CD4-positive, alpha-beta T cell treated with Interleukin-17A for 1 hour (primary cell): ENCODE measurements around the gene PGRMC1.
A peak's percentile ranks its signal among the peaks of the same experiment; 100 is the strongest.
"Not testable (repeated sequence)": the region's sequence is repeated elsewhere in the genome, so short reads cannot be mapped to it uniquely, and the experiment has no call there.

ENCODE experiments used
- DNase-seq: peaks from one replicate; pipeline ENCODE4 v3.0.0-alpha.2; 2020

The PGRMC1 gene

GRCh38 chrX:119236623-119237561, 807 bp downstream of the PGRMC1 start:
- DNase-seq: peak; percentile 12

- DNase-seq: no peak
These were observed 1.5 kb downstream of the PGRMC1 start for GRCh38 chrX:119237562-119237942.

DNA sequence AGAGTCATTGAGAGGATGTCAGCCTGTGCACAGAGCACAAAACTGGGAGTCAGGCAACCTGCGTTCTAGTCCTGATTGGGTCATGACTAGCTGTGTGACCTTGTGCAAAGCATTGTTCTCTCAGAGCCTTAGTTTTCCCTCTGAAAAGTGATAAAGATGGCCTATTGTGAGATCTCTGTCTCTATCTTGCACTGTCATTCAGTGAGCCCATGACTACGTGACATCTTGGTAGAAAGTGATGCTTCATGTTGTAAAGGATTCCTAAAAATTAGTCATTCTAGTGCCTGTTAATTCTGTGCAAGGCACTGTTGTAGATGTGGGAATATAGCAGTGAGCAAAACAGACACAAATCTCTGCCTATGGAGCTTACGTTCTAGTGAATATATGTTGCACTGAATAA, 2.5 kb downstream of the PGRMC1 start:
- no peak for DNase-seq

GRCh38 chrX:119240356-119240755, 4.3 kb downstream of the PGRMC1 start:
- DNase-seq: no peak

DNA sequence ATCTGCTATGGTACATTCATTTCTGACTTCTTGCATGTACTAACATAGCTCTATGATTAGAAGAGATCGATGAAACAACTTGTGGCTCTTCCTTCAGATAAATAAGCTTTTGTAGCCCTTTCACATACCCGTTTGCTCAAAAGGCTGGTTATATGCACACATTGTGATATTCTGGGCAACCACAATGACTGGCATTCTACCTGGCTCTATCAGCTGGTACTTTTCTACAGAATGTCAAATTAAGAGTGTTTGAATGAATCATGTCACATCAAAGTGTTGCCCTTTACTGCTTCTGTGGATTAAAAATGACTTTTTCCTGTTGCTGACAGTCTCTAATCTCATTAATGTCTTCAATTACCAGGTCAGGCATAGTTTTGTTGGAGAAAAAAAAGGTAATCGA, 11.6 kb downstream of the PGRMC1 start:
- DNase-seq: no peak

DNA sequence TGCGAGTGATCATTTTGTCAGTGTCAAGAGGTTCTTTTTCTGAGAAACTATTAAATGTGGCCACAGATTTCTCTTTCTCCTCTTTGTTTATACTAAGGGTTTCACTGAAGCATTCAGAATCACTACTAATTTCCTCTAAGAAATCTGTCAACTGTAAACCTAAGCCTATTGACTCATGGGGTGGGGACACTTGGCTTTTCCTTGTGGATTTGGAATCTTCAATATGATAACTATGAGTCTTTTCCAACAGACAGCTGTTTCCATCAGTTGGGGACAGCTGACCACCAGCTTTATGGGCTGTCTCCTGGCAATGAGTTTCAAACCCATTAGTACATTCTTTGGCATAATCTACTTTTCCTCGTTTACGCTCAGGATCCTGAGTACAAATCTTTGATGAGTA, 13.8 kb downstream of the PGRMC1 start:
- no peak for DNase-seq

DNA sequence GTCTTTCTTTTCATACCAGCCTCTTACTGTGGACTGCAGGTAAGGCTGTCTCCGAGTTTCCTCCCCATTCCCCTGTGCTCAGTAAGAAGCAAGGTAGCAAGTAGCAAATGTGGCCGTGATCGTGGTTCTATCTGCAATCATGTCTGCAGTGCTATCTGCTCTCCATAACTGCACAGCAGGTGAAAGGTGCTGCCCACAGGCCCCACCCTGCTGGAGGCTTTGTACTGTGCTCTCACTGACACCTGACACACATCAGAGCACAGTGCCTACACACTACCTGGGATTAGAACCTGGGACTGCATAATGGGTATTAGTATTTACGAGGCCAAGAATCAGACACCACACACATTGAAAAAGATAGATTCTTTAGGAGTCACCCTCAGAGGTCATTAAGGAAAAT, 15.3 kb downstream of the PGRMC1 start:
- no peak for DNase-seq

GRCh38 chrX:119252716-119253115, 16.6 kb downstream of the PGRMC1 start:
- no peak for DNase-seq

DNA sequence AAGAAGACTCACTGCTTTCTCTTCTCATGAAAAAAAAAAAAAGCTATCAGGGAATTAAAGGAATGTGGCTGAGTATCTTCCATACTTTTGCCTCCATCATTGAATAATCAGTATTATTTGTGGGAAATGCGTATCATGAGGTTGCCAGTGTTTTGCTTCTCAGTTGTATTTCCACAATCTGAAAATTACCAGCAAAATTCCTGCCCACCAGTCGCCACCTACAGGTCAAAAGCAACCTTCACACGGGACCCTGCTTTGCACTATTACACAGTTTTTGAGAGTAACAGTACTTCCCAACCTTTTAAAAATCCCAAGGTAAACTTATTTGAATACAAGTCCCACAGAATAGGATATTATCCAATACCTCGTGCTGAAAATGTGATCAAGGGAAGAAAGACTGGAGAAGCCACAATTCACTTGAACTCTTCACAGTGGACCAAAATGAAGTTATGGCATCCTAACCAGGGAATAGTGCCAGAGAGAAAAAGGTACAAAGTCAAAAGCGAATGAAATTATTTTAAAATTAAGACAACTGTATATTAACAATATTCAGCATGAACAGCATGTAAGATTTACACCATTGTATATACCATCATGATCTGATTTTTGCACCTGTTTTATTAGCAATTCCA, 30.4 kb downstream of the PGRMC1 start:
- DNase-seq: peak; percentile 17

- not testable (repeated sequence) for DNase-seq
These were observed 31.0 kb downstream of the PGRMC1 start for GRCh38 chrX:119267115-119267514.

DNA sequence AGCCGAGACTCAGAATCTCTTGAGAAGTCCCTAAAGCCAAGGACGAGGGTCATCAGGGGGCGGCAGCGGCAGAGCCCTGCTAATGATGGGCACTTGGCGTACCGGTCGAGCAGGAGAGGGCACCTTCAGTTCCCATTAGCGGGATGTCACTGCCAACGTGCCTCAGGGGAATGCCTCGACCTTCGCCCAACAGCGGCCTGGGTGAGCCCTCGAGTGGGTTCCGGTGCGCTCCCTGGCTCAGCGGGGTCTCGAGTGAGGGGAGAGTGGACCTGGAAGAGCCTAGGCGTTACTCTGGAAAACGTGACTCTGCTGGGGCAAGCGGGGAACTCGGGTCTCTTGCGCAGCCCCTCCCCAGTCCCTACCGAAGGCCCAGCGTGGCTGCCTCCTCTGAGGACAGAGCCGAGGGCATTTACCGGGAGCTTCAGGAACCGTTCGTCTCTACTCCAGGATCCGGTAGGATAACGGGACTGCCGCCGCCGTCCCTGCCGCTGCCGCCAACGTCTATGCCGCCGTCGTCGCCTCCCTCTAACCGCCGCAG, 36.9 kb downstream of the PGRMC1 start:
- no peak for DNase-seq

GRCh38 chrX:119273420-119274192, 37.5 kb downstream of the PGRMC1 start:
- peak; percentile 61 for DNase-seq

- not testable (repeated sequence) for DNase-seq
These were observed 46.3 kb downstream of the PGRMC1 start for GRCh38 chrX:119282347-119282746.

- DNase-seq: no peak
These were observed 52.9 kb downstream of the PGRMC1 start for GRCh38 chrX:119288890-119289393.

DNA sequence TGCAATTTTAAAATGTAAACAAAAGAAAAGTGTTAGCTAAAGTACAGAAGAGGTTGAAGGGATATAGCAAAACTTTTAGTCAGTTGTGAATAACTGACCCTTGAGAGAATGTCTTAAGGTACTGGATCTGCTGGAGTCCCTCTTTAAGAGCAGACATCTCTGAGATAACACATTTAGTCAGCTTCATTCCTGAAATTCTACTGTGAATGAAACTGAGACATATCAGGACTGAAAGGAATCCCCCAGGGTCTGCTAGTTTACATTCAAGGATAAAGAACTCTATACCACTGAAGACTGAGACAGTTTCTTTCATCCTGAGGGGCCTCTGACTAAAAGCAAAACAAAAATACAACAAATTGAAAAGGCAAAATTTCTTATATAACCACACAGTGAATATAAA, 54.4 kb downstream of the PGRMC1 start:
- DNase-seq: no peak

DNA sequence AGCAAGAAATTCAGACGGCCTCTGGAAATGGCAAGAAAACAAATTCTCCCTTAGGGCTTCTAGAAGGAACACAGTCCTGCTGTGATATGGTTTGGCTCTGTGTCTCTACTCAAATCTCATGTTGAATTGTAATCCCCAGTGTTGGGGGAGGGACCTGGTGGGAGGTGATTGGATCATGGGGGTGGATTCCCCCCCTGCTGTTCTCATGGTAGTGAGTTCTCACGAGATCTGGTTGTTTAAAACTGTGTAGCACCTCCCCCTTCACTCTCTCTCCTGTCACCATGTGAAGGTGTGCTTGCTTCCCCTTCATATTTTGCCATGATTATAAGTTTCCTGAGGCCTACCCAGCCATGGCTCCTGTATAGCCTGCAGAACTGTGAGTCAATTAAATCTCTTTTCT, 55.2 kb downstream of the PGRMC1 start:
- DNase-seq: not testable (repeated sequence)

DNA sequence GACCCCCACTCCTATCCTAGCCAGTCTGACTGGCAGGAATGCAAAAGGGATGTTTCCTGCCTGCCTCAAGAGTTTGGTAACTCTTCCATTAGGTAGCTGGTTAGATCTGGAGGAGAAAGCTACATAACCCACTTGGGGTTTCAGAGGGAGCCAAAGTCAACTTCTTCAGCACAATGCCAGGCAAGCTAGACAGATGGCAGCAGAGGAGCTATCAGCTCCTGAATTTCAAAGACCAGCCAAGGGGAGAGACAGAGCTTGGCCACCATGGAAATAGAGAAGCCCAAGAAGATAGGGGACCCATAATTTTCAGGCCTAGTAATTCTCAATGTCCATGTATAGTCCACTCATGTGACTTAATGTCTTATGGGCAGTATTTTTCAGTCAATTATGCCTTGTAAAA, 56.4 kb downstream of the PGRMC1 start:
- DNase-seq: no peak
